Muscle layer of colon (tissue), 2 donors: ENCODE measurements around the gene FBXO40.

Source experiments
- H3K27ac ChIP-seq: one replicate; pipeline ENCODE4 v1.7.0; 2013; ENCODE audit warnings: low read depth, mild to moderate bottlenecking, low read length, moderate library complexity
- H3K27me3 ChIP-seq, 2 donors: one replicate each; pipeline ENCODE4 v1.7.0; 2013; ENCODE audit warnings: low read length in 2 of 2, mild to moderate bottlenecking in 2 of 2; ENCODE audit not compliant: insufficient read depth in 2 of 2, control insufficient read depth in 1 of 2
- H3K36me3 ChIP-seq: one replicate; pipeline ENCODE4 v1.7.0; 2013; ENCODE audit warnings: mild to moderate bottlenecking, low read length; ENCODE audit not compliant: insufficient read depth
- H3K4me1 ChIP-seq: one replicate; pipeline ENCODE4 v1.7.0; 2013; ENCODE audit warnings: mild to moderate bottlenecking, low read length; ENCODE audit not compliant: insufficient read depth
- H3K4me3 ChIP-seq, 2 donors: one replicate each; pipeline ENCODE4 v1.7.0; 2013; ENCODE audit warnings: low read length in 2 of 2, low read depth in 1 of 2, mild to moderate bottlenecking in 1 of 2, moderate library complexity in 1 of 2
- H3K9ac ChIP-seq: one replicate; pipeline ENCODE4 v1.7.0; 2013; ENCODE audit warnings: low read length
- H3K9me3 ChIP-seq: one replicate; pipeline ENCODE4 v1.7.0; 2013; ENCODE audit warnings: mild to moderate bottlenecking, low read length
- donor health status: abdominal sarcoma.
- donor health status: Adenocarcinoma of cecum.

The FBXO40 gene

DNA sequence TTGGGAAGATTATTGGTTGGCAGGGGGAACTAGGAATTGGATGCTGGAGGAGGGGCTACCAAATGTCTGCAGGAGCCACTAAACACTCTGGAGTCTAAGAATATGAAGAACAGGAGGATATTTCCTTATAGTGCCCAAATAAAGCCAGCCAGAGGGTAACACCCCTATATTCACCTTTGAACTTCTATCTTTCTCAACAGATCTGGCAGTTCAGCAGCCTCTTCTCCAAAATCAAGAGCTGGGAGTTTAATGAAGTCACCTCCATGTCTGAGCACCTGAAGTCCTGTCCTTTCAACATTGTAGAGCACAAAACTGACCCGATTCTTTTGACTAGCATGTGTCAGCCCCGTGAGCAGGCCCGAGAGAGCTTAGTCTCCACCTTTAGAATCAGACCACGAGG, 33.3 kb downstream of the FBXO40 start:
- no peak overlapping the region for H3K9ac ChIP-seq
- H3K36me3 ChIP-seq = no peaks in the 10 kb centered on the region
- H3K27ac ChIP-seq = no peak overlapping the region
- no peaks in the 10 kb centered on the region for H3K9me3 ChIP-seq
- no peaks in the 10 kb centered on the region for H3K4me1 ChIP-seq
- no peaks in the 10 kb centered on the region for H3K27me3 ChIP-seq
- H3K4me3 ChIP-seq = no peak overlapping the region

DNA sequence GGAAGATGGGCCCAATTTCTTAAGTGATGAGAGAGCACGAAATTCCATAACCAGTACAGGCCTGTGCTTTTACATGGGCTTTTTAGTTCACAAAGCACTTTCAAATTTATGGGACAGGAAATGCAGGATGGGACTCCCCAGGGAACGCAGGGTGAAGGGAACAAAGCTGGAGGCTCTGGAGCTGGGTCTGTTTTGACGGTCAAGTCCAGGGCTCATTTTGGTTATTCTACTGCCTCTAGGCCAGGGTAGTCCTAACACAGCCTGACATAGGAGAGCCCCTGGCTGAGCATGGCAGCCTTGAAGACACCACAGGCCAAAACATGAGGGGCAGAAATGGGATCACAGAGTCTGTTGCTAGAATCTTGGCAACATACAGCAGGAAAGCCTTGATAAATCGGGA, 34.0 kb downstream of the FBXO40 start:
- H3K4me3 ChIP-seq = no peak overlapping the region
- H3K27ac ChIP-seq = no peak overlapping the region
- no peak overlapping the region for H3K9ac ChIP-seq
- H3K36me3 ChIP-seq = no peaks in the 10 kb centered on the region
- H3K4me1 ChIP-seq = no peaks in the 10 kb centered on the region
- H3K9me3 ChIP-seq = no peaks in the 10 kb centered on the region
- no peaks in the 10 kb centered on the region for H3K27me3 ChIP-seq

DNA sequence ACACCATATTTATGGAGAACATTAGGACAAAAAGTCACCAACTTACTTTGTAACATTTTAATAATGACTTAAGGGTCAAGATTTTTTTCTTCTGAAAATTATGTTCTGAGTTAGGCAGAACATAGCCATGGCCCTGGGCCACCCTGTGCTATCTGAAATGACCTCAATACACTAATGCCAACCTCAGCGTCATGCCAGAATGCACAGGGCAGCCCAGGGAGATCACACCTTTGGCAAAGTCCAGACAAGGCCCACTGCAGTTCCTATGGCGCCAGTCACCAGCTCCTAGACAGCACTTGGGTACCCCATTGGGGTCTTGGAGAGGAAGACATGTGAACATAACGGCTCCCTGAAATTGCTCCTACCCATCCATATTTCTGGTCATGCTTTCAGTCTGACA, 34.4 kb downstream of the FBXO40 start:
- Histone ChIP-seq H3K4me1 (no peaks in the 10 kb centered on the region), H3K4me3 (no peak overlapping the region), H3K9ac (no peak overlapping the region), H3K9me3 (no peaks in the 10 kb centered on the region), H3K36me3 (no peaks in the 10 kb centered on the region), H3K27ac (no peak overlapping the region), H3K27me3 (no peaks in the 10 kb centered on the region)

DNA sequence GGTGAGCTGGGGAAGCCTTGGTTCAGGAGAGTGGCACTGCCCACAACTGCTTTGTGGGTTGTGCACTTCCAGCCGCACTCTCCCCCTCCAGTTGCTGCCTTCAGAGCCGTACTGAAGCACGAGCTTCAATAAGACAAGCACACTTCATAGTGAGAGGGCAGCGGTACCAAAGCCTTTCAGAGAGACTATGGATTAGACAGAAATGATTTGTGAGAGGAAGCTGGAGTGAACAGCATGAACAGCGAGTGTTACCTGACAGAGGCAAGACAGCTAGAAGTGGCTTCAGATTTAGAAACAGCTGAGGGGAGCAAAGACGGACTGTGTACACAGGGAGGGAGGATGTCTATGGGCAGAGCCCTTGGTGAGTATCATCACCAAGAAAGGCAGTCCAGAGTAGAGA, 36.4 kb downstream of the FBXO40 start:
- Histone ChIP-seq H3K4me3 (no peak overlapping the region), H3K27ac (no peak overlapping the region)

DNA sequence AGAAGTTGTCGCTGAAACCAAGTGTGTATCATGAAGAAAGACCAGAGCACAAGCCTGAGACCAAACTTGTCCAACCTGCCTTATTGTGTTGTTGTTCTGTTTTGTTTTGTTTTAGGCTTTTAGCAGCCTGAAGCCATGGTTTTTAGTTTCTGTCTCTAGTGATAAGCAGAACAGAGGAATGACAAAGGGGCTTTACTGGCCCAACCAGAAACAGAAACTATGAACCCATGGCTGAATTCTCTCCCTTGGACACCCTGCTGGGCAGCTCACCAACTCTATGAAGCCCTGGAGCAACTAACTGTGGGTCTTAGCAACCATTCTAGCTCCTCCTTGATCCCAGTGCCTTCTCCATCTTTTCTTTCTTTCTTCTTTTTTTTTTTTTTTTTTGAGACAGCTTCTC, 37.2 kb downstream of the FBXO40 start:
- Histone ChIP-seq H3K27me3 (no peaks in the 10 kb centered on the region), H3K9ac (no peak overlapping the region), H3K4me3 (no peak overlapping the region), H3K4me1 (no peaks in the 10 kb centered on the region), H3K27ac (no peak overlapping the region), H3K36me3 (no peaks in the 10 kb centered on the region), H3K9me3 (no peaks in the 10 kb centered on the region)

More for the DNA sequence above, 36.4 kb downstream of the FBXO40 start:
- Histone ChIP-seq H3K27me3 (no peaks in the 10 kb centered on the region), H3K9me3 (no peaks in the 10 kb centered on the region), H3K4me1 (no peaks in the 10 kb centered on the region), H3K9ac (no peak overlapping the region), H3K36me3 (no peaks in the 10 kb centered on the region)

DNA sequence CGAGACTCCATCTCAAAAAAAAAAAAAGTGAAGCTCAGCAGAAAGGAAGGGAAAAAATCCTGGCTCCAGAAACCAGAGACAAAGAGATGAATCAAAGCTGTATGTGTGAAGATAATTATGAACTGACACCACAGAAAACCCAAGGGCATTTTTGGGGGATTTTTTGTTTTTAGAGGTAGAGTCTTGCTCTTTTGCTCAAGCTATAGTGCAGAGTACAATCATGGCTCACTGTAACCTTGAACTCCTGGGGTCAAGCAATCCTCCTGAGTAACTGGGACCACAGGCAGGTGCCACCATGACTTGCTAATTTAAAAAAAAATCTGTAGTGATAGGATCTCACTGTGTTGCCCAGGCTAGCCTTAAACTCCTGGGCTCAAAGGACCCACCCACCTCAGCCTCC, 44.7 kb downstream of the FBXO40 start:
- no peak overlapping the region for H3K9ac ChIP-seq
- no peaks in the 10 kb centered on the region for H3K4me1 ChIP-seq
- H3K27me3 ChIP-seq = no peaks in the 10 kb centered on the region
- H3K36me3 ChIP-seq = no peaks in the 10 kb centered on the region
- H3K9me3 ChIP-seq = no peaks in the 10 kb centered on the region
- no peak overlapping the region for H3K4me3 ChIP-seq
- H3K27ac ChIP-seq = no peak overlapping the region

DNA sequence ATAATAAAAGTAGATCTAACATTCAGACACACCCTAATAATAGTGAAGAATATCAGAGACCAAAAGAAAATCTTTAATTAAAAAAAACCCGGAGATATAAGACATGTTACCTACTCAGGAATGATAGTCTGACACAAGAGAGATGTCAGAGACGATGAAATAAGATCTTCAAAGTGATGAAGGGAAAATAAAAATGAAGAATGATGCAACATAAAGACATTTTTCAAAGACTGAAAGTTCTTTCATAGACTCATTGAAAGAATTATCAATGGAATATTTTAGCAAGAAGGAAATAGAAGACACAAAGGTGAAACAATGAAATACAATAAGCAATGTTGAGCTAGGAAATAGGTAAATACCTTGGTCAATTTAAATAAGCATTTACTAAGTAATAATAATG, 47.9 kb downstream of the FBXO40 start:
- H3K36me3 ChIP-seq = no peaks in the 10 kb centered on the region
- no peaks in the 10 kb centered on the region for H3K9me3 ChIP-seq
- no peak overlapping the region for H3K4me3 ChIP-seq
- no peaks in the 10 kb centered on the region for H3K4me1 ChIP-seq
- no peaks in the 10 kb centered on the region for H3K27me3 ChIP-seq
- H3K27ac ChIP-seq = no peak overlapping the region
- H3K9ac ChIP-seq = no peak overlapping the region

DNA sequence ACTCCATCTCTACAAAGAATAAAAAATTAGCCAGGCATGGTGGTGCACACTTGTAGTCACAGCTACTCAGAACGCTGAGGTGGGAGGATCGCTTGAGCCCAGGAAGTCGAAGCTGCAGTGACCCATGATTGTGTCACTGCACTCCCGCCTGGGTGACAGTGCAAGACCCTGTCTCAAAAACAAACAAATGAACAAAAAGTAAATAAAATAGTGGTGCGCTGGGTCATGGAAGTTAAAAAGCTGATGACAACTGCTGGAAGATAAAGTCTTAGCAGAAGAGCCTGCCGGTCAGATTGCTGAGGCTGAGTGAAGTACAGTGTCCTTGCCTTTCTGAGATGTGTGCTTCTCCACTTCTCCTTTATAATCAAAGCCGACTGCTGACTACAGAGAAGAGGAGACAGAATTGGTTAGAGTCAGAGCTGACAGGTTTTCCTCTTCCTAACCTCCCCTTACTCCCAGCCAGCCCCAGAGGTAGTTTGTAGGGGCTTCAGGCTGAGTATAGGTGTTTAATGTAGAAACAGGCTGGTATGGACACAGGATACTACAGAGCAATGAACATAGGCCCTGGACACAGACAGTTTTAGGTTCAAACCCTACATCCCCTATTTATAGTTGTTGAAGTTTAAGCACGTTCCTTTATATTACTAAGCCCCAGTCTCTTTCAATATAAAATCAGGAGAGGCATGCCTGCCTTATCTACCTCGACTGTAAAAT, 49.6 kb downstream of the FBXO40 start:
- Histone ChIP-seq H3K4me1 (no peaks in the 10 kb centered on the region), H3K4me3 (no peak overlapping the region), H3K27ac (no peak overlapping the region), H3K27me3 (no peaks in the 10 kb centered on the region), H3K9ac (no peak overlapping the region), H3K36me3 (no peaks in the 10 kb centered on the region), H3K9me3 (no peaks in the 10 kb centered on the region)

- H3K9me3 ChIP-seq = no peaks in the 10 kb centered on the region
- H3K27me3 ChIP-seq = no peaks in the 10 kb centered on the region
- no peak overlapping the region for H3K4me3 ChIP-seq
- peaks cover 7% of the 10 kb centered on the region for H3K4me1 ChIP-seq
- no peak overlapping the region for H3K9ac ChIP-seq
- no peak overlapping the region for H3K27ac ChIP-seq
- no peaks in the 10 kb centered on the region for H3K36me3 ChIP-seq
These were observed 51.9 kb downstream of the FBXO40 start for GRCh38 chr3:121645054-121645453.

GRCh38 chr3:121648219-121648958, 55.2 kb downstream of the FBXO40 start:
- no peak overlapping the region for H3K27ac ChIP-seq
- no peak overlapping the region for H3K9ac ChIP-seq
- H3K4me3 ChIP-seq = no peak overlapping the region
- H3K27me3 ChIP-seq = no peaks in the 10 kb centered on the region
- no peaks in the 10 kb centered on the region for H3K9me3 ChIP-seq
- peaks cover 7% of the 10 kb centered on the region for H3K4me1 ChIP-seq
- H3K36me3 ChIP-seq = no peaks in the 10 kb centered on the region

GRCh38 chr3:121649645-121650044, 56.5 kb downstream of the FBXO40 start:
- Histone ChIP-seq H3K9me3 (no peaks in the 10 kb centered on the region), H3K4me1 (peaks cover 7% of the 10 kb centered on the region), H3K4me3 (no peak overlapping the region), H3K36me3 (no peaks in the 10 kb centered on the region), H3K27ac (no peak overlapping the region), H3K27me3 (no peaks in the 10 kb centered on the region), H3K9ac (no peak overlapping the region)

- Histone ChIP-seq H3K9ac (no peak overlapping the region), H3K4me3 (no peak overlapping the region), H3K27me3 (no peaks in the 10 kb centered on the region), H3K4me1 (peaks cover 7% of the 10 kb centered on the region), H3K27ac (no peak overlapping the region), H3K36me3 (no peaks in the 10 kb centered on the region), H3K9me3 (no peaks in the 10 kb centered on the region)
These were observed 58.5 kb downstream of the FBXO40 start for GRCh38 chr3:121651684-121652083.
